NT2/D1 (cell line): Measurements from ENCODE around the gene EHD1.

ENCODE experiments used
- DNase-seq: peaks from one replicate; pipeline ENCODE4 v3.0.0-alpha.2; 2011; ENCODE audit warnings: low read depth, low spot score
- H3K27me3 ChIP-seq: 2 replicates; pipeline ENCODE4 v1.6.0; 2011; ENCODE audit warnings: mild to moderate bottlenecking; ENCODE audit not compliant: insufficient read length, insufficient read depth
- H3K36me3 ChIP-seq: 2 replicates; pipeline ENCODE4 v1.6.1; 2011; ENCODE audit warnings: mild to moderate bottlenecking, low read length, mixed read lengths; ENCODE audit not compliant: insufficient read depth, insufficient read length
- H3K4me1 ChIP-seq: 2 replicates; pipeline ENCODE4 v1.5.1; 2011; ENCODE audit not compliant: insufficient read depth, insufficient read length
- H3K4me3 ChIP-seq: 2 replicates; pipeline ENCODE4 v1.5.1; 2011; ENCODE audit warnings: low read depth; ENCODE audit not compliant: insufficient read length
- H3K9ac ChIP-seq: 2 replicates; pipeline ENCODE4 v1.6.0; 2011; ENCODE audit warnings: low read depth; ENCODE audit not compliant: insufficient read length
- H3K9me3 ChIP-seq: 2 replicates; pipeline ENCODE4 v1.5.1; 2011; ENCODE audit warnings: mild to moderate bottlenecking, low read length; ENCODE audit not compliant: insufficient read depth
- SUZ12 ChIP-seq: IDR thresholded peaks from 2 replicates; pipeline ENCODE4 v1.6.1; 2011; ENCODE audit not compliant: insufficient read length, insufficient read depth; ENCODE audit errors: extremely low read depth
- YY1 ChIP-seq: IDR thresholded peaks from 2 replicates; pipeline ENCODE4 v1.6.1; 2011; ENCODE audit not compliant: insufficient read length, insufficient read depth
- ZNF274 ChIP-seq: IDR thresholded peaks from 2 replicates; pipeline ENCODE4 v1.6.1; 2011; ENCODE audit warnings: mild to moderate bottlenecking, low read depth, low read length

Gene EHD1

DNA sequence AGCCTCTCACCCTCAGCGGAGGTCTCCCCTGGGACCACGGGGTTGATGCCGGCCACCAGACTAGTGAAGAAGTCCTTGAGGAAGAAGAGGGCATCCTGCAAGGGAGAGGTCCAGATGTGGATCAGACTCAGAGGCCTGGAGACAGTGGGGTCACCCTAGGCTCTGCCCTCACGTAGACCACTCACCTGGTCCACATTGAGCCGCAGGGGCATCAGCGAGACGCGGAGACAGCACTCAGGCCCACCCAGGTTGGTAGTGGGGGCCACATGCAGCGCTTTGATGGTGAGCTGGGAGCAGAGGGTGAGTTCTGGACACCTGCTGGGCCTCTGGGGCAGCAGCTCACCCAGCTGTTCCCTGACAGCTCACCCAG, 19.6 kb upstream of the EHD1 start:
- DNase-seq: no peak
- H3K36me3 ChIP-seq: peaks cover 74% of the 10 kb centered on the region
- no peak for TF ChIP-seq SUZ12
- no peaks in the 10 kb centered on the region for H3K27me3 ChIP-seq
- H3K9ac ChIP-seq: no peak overlapping the region
- no peak overlapping the region for H3K4me3 ChIP-seq
- no peaks in the 10 kb centered on the region for H3K9me3 ChIP-seq
- peaks cover 8% of the 10 kb centered on the region for H3K4me1 ChIP-seq

DNA sequence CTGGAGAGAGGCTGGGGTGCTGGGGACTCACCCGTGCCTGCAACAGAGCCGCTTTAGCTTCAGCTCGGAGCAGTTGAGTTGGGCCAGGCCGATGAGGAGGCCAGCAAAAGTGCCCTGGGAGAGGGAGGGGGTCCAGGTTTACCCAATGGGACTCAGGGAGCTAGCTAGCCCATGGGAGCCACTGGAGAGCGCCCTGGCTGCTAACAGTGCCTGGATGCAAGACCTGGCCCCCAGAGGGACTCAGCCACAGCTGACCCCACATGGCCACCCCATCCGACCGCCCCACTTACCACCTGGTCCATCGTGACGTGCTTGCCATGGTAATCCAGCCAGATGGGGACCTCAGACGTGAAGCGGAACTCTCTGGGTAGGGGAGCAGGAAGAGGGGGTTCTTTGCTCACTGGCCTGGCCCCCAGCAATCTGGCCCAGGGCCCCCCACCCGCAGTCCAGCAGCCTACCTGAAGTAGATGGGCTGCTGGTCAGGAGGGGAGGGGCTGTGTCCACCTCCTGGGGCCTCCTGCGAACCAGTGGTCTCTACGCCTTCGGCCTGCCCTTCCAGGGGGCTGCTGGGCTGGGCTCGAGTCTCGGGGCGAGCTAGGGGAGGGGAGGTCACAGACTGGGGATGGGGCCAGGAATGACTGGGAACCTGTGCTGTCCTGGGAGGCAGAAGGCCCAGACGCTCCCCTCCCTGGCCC, 19.1 kb upstream of the EHD1 start:
- H3K36me3 ChIP-seq: peaks cover 70% of the 10 kb centered on the region
- no peak overlapping the region for H3K4me3 ChIP-seq
- no peak for TF ChIP-seq SUZ12
- TF ChIP-seq ZNF274: no peak
- TF ChIP-seq YY1: no peak
- H3K9ac ChIP-seq: no peak overlapping the region
- no peaks in the 10 kb centered on the region for H3K9me3 ChIP-seq
- no peaks in the 10 kb centered on the region for H3K27me3 ChIP-seq
- no peak for DNase-seq
- peaks cover 12% of the 10 kb centered on the region for H3K4me1 ChIP-seq

DNA sequence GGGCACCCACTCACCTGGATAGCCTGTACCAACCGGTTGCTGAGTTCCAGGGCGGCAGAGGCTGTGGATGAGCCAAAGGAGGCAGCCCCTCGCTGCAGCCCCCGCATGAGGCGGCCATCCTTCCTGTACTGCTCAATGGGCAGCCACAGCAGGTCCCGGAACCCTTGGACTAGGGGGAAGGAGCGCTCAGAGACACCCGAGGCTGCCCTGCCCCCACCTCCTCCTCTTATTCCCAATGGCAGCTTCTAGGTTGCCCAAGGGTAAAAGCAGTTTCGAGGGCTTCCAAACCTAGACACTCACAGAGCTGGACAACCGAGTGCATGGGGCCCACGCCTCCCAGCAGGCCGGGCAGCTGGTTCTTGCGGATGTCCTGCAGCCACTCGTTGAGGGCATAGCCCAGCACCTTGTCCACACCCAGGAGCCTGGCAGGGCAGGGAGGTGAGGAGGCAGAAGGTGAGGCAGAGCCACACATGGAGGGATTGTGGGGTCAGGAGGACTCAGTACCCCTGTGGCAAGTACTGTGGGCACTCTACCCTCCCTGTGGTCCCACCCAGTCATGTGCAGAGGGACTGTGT, 18.1 kb upstream of the EHD1 start:
- Histone ChIP-seq H3K4me3 (no peak overlapping the region), H3K4me1 (peaks cover 12% of the 10 kb centered on the region), H3K9ac (peak overlapping the region; percentile 25), H3K9me3 (no peaks in the 10 kb centered on the region), H3K36me3 (peaks cover 63% of the 10 kb centered on the region), H3K27me3 (no peaks in the 10 kb centered on the region)
- no peak for TF ChIP-seq ZNF274
- TF ChIP-seq SUZ12: no peak
- no peak for TF ChIP-seq YY1
- DNase-seq: no peak

DNA sequence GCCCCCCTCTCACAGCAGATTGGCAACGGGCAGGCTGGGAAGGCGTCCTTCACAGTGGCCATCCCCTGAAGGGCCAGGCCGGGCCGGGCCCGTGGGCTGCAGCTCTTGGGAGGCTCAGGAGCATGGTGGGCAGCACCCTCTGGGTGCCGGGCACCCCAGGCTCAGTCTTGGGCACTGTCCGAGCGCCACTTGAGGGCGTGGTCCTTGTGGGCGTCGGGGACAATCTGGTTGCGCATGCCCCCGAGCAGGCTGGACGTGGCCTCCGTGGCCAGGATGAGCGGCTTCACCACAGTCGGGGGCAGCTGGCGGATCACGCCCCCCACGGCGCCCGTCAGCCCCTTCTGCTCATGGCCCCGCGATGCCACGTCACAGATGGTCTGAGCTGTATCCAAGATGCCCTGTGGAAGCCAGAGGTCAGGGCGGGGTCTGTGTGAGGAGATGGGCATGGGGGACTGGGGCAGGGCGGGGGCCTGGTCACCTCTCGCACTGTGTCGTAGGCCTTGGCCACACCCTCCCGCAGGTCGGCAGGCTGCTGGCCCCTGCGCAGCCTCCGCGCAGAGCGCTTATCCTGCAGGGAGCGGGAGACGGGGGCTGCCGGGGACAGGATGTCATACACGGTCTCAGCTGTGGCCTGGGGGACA, 16.5 kb upstream of the EHD1 start:
- Histone ChIP-seq H3K9me3 (no peaks in the 10 kb centered on the region), H3K4me1 (peaks cover 20% of the 10 kb centered on the region), H3K9ac (no peak overlapping the region), H3K27me3 (no peaks in the 10 kb centered on the region), H3K36me3 (peaks cover 48% of the 10 kb centered on the region), H3K4me3 (no peak overlapping the region)
- TF ChIP-seq ZNF274 (no peak), YY1 (no peak), SUZ12 (no peak)
- DNase-seq: no peak

DNA sequence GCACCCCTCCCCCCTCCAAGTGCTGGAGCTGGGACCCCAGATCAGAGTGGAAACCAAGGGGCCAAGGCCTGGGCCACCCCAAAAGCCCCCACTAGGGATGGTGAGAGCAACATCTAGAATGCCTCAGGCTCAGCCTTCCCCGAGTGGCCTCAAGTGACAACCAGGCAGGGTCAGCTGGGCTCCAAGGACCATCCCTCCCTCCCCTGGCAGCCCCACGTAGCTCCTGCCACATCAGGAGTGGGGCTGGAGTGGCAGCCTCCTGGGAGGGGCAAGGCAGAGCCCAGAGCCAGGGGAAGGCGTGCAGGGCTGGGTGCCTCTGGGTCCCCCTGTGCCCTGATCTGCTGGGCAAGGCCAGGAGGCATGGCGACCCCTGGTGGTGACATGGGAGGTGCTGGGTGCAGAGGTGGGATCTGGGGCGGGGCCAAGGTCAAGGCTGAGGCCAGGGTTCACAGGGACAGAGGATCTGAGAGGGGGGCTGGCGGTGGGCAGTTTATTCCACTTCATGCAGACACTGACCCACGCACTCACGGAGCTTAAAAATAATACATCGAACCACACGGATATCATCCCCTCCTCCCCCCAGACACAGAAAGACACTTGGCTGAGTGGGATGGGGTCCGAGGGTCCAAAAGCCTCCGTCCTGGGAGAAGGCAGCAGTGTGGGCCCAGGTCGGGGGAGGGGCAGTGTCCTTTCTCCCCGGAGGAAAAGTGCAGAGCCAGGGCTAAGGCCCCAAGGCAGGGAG, 15.8 kb upstream of the EHD1 start:
- no peak overlapping the region for H3K4me3 ChIP-seq
- H3K27me3 ChIP-seq: no peaks in the 10 kb centered on the region
- H3K4me1 ChIP-seq: peaks cover 18% of the 10 kb centered on the region
- peak overlapping the region; percentile 59 for H3K9ac ChIP-seq
- TF ChIP-seq YY1 (no peak), ZNF274 (no peak), SUZ12 (no peak)
- DNase-seq: peak; percentile 75
- peaks cover 44% of the 10 kb centered on the region for H3K36me3 ChIP-seq
- no peaks in the 10 kb centered on the region for H3K9me3 ChIP-seq

DNA sequence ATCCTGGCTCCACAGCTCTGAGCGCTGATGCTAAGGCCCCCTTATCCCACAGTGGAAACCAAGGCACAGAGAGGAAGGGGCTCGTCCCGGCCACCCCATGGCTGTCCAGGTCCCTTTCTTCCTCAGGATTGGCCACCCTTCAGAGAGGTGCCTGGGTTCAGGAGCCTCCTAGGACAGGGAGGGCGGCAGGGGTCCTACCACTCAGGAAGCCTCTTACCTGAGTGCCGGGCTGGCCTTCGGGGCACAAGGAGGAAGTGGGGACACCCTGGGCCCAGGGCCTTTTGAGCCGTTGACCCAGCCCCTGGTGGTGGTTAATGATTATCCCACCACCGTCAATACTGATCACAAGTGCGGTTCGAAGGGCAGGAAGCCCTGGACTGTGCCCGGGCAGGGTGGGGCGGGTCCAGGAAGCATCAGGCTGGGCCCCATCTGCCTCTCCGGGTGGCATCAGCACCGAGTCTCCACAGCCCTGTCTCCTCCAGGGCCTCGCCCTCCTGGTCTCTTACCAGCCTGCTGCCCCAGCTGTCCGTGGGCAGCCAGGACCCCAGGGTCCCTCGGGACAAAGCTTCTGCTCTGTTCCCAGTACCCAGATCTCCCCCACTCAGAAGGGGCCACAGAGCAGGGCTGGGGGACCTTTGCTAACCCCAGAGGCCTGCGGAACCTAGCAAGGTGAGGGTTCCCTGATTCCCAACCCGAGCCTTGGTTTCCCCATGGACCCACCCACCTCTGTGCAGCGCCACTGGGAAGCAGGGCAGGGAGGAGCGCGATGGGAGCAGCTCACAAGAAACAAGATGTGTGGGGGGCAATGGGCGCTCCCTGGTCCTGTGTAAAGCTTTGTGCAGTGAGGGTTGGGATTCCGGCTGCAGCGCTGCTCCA, 15.0 kb upstream of the EHD1 start:
- Histone ChIP-seq H3K4me3 (no peak overlapping the region), H3K4me1 (peaks cover 26% of the 10 kb centered on the region), H3K36me3 (peaks cover 38% of the 10 kb centered on the region), H3K9ac (peak overlapping the region; percentile 59), H3K27me3 (no peaks in the 10 kb centered on the region), H3K9me3 (no peaks in the 10 kb centered on the region)
- DNase-seq: no peak
- no peak for TF ChIP-seq ZNF274
- TF ChIP-seq YY1: no peak
- no peak for TF ChIP-seq SUZ12

DNA sequence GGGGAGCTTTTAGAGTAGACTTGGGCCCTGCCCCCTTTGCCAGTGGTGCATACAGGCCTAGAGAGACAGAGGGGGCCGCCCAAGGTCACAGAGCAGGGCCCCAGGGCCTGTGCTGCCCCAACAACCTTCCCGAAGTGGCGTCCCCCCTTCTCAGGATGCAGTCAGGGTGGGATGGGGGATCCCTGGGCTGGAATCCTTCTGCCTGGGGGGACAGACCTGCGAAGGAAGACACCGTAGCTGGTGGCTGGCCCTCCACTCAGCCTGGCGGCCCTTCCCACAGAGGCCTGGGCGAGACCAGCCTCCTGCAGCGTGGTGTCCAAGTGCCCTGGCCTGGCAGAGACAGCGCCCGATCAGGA, 14.4 kb upstream of the EHD1 start:
- Histone ChIP-seq H3K4me1 (peaks cover 30% of the 10 kb centered on the region), H3K36me3 (peaks cover 32% of the 10 kb centered on the region), H3K9me3 (no peaks in the 10 kb centered on the region), H3K4me3 (no peak overlapping the region), H3K27me3 (no peaks in the 10 kb centered on the region), H3K9ac (peak overlapping the region; percentile 1)
- no peak for DNase-seq
- TF ChIP-seq SUZ12 (no peak), YY1 (no peak), ZNF274 (no peak)
